HL-60 (cell line): ENCODE results near the gene RABGAP1L.

Experiments
- GABPA ChIP-seq: IDR thresholded peaks from 2 replicates; pipeline ENCODE4 v1.6.1; 2012; ENCODE audit warnings: low read depth
- POLR2AphosphoS5 ChIP-seq: IDR thresholded peaks from 2 replicates; pipeline ENCODE4 v1.6.1; 2012; ENCODE audit warnings: low read depth
- SPI1 ChIP-seq: IDR thresholded peaks from 2 replicates; pipeline ENCODE4 v1.6.1; 2012; ENCODE audit warnings: low read depth, mild to moderate bottlenecking, borderline replicate concordance
- TF ChIP-seq, protein P1 (sequence below): IDR thresholded peaks from one replicate; pipeline ENCODE4 v1.5.1; 2011; ENCODE audit warnings: low read length, control low read depth, inconsistent platforms; ENCODE audit not compliant: insufficient read depth
- TF ChIP-seq, protein P2 (sequence below): IDR thresholded peaks from 2 replicates; pipeline ENCODE4 v1.6.1; 2012; ENCODE audit warnings: low read depth; ENCODE audit not compliant: insufficient replicate concordance

DNA sequence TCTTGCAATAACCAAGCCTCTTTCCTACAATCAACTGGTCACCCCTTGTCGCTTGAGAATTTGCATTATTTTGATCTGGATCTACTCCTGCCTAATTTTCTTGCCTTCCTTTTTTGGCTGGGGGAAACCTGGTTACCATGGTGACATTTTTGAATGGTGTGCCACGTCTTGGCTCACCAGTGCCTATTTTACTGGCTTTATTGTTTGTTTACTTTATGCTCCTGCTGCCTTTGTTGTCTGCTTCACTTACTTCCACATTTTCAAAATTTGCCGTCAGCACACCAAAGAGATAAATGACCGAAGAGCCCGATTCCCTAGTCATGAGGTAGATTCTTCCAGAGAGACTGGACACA, 289.2 kb downstream of the RABGAP1L start:
- TF ChIP-seq, protein P1, sequence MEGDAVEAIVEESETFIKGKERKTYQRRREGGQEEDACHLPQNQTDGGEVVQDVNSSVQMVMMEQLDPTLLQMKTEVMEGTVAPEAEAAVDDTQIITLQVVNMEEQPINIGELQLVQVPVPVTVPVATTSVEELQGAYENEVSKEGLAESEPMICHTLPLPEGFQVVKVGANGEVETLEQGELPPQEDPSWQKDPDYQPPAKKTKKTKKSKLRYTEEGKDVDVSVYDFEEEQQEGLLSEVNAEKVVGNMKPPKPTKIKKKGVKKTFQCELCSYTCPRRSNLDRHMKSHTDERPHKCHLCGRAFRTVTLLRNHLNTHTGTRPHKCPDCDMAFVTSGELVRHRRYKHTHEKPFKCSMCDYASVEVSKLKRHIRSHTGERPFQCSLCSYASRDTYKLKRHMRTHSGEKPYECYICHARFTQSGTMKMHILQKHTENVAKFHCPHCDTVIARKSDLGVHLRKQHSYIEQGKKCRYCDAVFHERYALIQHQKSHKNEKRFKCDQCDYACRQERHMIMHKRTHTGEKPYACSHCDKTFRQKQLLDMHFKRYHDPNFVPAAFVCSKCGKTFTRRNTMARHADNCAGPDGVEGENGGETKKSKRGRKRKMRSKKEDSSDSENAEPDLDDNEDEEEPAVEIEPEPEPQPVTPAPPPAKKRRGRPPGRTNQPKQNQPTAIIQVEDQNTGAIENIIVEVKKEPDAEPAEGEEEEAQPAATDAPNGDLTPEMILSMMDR = no peak
- TF ChIP-seq POLR2AphosphoS5 = no peak
- no peak for TF ChIP-seq GABPA
- TF ChIP-seq SPI1 = no peak
- TF ChIP-seq, protein P2, sequence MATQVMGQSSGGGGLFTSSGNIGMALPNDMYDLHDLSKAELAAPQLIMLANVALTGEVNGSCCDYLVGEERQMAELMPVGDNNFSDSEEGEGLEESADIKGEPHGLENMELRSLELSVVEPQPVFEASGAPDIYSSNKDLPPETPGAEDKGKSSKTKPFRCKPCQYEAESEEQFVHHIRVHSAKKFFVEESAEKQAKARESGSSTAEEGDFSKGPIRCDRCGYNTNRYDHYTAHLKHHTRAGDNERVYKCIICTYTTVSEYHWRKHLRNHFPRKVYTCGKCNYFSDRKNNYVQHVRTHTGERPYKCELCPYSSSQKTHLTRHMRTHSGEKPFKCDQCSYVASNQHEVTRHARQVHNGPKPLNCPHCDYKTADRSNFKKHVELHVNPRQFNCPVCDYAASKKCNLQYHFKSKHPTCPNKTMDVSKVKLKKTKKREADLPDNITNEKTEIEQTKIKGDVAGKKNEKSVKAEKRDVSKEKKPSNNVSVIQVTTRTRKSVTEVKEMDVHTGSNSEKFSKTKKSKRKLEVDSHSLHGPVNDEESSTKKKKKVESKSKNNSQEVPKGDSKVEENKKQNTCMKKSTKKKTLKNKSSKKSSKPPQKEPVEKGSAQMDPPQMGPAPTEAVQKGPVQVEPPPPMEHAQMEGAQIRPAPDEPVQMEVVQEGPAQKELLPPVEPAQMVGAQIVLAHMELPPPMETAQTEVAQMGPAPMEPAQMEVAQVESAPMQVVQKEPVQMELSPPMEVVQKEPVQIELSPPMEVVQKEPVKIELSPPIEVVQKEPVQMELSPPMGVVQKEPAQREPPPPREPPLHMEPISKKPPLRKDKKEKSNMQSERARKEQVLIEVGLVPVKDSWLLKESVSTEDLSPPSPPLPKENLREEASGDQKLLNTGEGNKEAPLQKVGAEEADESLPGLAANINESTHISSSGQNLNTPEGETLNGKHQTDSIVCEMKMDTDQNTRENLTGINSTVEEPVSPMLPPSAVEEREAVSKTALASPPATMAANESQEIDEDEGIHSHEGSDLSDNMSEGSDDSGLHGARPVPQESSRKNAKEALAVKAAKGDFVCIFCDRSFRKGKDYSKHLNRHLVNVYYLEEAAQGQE = no peak
